Measurements from ENCODE around the gene BICD1.
"Not testable (repeated sequence)": the region's sequence is repeated elsewhere in the genome, so short reads cannot be mapped to it uniquely, and the experiment has no call there.

Gene BICD1

GRCh38 chr12:32196250-32197198, 89.9 kb downstream of the BICD1 start:
- DNase-seq = no peak

- DNase-seq = no peak
Measured at GRCh38 chr12:32197421-32197820, 90.8 kb downstream of the BICD1 start.

DNA sequence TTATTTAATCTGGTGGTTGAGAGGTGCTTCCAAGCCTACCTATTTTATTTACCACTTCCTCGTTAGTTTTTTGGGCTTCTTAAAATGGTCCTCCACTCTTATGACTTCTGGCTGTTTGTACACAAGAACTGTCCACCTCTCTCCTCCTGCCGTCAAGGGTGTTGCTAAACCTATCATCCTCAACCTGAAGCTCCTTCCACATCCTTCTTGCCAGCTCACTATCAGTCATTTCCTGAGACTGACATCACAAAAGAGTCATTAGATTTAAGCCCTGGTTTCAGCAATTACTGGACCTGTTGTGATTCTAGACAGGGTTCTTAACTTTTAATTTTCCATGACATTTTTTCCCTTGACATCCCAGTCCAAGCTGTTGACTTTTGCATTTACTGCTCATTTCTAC, 91.9 kb downstream of the BICD1 start:
- no peak for DNase-seq

DNA sequence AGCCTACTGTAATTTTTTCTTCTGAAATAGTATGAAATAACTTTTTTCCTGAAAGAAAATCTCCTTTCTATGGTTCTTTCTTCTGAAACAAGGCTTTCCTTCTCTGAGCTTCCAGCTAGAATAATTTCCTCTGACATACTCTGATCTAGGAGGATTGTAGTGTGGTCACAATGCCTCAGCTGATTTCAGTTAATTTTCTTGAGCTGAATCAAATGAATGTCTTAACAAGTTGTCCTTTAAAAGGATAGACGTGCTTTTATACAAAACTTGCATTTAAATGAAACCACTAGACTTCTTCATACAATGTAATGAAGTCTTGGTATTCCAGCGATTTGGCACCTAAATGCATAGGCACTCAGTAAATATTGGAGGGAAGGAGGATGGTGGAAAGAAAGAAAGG, 94.4 kb downstream of the BICD1 start:
- no peak for DNase-seq

DNA sequence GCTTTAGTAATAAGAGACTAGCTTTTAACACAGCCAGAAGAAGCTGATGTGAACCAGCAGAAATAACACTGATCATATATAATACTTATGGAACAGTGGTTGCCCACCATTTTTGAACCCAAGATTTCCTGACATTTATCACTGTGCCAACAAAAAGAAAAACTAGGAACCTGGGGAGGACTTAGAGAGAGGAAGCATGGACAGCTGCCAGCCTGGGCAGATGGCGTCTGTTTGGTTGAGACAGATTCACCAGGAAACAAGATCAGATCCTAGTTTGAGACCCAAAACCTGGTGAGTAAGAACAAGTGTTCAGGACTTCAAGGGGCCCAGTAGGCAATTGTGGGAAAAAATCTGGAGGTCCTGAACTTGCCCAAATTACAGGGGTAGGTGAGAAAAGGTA, 95.3 kb downstream of the BICD1 start:
- DNase-seq = no peak

DNA sequence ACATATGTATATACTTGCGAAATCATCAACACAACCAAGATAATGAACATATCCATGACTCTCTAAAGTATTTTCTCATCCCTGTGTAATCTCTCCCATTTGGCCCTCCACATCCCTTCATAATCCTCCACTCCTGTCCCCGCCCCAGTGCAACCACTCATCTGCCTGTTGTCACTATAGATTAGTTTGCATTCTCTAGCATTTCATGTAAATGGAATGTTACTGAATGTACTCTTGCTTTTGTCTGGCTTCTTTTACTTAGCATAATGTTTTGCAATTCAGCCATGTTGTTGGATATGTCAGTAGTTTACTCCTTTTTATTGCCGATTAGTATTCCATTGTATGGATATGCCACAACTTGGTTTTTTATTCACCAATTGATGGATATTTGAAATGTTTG, 99.1 kb downstream of the BICD1 start:
- no peak for DNase-seq

DNA sequence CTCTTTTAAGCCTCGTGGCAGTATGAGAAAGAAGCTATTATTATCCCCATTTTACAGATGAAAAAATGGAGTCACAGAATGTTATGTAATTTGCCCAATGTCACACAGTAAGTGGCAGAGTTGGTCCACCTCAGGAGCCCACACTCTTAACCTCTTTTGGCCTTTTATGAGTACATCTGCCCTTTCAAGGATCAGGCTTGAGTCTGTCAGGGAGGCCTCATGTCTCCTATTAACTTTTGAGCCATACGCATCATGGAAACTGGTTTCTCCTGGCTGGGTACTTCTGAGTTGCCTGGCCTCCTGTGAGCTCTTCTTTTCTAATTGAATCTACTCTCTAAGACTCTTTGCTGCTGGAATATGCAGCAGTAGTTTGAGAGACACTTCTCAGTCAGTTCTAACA, 101.7 kb downstream of the BICD1 start:
- DNase-seq = no peak

DNA sequence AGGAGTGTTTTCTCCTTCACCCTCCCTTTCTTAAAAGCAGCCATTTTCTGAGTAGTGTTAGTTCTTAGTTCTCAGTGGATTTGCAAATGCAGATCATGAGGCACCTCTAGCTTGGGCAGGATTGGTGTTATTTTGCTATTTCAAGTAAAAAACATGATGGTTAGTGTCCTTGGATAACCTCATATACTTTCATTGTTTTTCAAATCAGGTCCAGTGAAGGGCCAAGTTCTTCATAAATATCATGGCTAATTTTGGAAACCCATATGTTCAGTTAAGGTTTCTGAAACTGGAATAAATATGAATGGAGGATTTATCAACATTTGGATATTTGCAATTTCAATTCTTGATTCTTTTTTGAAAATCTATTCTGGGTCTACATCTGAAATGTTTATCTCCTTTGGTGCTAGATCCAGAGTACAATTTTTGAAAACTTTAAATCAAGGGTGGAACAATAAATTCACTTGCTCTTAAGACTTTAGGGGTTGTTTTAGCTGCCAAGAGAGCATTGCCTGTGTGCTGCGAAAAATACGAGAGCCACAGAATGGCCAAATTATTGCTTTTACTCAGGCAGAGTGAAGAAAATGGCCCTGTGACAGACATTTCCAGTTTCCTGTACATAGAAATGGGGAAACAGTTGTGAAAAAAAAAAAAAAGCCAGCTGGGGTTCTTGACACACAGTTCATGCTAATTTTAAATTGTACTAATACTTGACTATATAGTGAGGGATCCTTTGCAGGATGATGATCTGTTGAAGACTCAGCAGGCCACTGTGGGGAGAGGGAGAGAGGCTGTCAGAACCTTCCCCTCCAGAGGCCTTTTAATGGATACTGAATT, 104.6 kb downstream of the BICD1 start:
- no peak for DNase-seq

DNA sequence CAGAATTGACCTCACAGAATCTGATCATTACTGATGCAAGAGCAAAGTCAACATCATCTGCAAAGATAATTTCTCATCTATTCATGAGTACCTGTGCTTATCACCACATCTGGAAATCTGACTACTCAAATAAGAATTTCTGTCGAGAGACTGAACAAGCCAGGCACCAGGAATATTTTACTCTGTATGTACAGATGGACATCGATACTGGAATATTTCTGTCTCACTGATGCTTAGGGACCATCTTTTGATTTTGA, 105.2 kb downstream of the BICD1 start:
- no peak for DNase-seq

- DNase-seq = no peak
Measured at GRCh38 chr12:32214723-32215122, 108.1 kb downstream of the BICD1 start.

DNA sequence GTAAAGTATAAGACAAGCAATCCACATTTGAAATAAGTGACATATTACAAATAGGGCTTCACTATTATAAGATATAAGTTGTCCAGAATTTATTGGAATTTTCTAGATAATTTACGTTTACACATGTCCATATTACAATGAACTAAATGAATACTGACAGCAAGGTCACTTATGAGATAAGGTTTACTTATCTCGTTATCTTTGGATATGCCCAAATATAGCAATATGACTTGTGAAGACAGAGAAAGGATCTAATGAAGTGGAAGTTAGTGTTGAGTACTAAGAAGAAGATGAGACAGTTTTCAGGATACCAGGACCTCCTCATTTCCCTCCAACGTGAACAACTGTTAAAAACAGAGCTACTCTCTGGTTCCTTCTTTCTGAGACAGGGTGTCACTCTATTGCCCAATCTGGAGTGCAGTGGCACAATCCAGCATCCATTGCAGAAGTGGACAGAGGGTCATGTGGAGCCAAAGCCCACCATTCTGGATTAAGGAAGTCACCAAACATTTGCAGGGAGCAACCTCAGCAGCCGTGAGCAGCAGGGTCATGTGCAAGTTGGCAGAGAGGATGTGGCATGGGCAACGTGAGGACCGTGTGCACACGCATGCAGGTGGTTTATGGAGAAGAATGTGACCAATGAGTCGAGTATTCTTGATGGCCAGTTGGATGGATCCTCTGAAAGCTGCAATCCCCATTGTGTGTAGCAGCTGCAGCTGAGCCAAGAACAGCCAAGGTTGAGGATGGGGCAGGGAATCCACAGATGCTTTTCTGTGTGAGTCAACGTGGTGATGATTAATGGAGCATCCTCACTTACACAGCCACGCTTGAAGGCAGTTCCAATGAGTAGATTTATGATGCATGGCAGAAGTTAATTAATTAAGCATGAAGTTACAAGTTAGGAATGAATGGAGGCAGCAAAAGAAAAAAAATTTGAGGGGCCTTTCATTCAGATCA, 111.0 kb downstream of the BICD1 start:
- no peak for DNase-seq

DNA sequence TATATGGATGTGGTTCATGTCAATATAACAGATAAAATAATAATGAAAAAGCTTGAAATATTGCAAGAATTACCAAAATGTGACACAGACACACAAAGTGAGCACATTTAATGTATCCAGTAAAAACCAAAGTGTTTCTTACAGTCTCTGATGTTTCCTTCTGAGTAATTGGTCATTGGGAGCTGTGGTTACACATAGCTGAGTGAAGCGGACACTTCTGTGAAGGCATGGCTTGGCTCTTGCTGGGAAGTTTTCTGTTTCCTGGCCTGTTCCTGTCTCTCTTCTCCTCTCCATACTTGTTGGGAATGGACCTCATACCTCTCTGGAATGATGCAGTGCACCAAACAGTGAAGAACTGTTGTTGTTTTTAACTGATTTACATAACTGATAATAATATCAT, 117.3 kb downstream of the BICD1 start:
- no peak for DNase-seq

GRCh38 chr12:32226768-32227167, 120.1 kb downstream of the BICD1 start:
- no peak for DNase-seq

DNA sequence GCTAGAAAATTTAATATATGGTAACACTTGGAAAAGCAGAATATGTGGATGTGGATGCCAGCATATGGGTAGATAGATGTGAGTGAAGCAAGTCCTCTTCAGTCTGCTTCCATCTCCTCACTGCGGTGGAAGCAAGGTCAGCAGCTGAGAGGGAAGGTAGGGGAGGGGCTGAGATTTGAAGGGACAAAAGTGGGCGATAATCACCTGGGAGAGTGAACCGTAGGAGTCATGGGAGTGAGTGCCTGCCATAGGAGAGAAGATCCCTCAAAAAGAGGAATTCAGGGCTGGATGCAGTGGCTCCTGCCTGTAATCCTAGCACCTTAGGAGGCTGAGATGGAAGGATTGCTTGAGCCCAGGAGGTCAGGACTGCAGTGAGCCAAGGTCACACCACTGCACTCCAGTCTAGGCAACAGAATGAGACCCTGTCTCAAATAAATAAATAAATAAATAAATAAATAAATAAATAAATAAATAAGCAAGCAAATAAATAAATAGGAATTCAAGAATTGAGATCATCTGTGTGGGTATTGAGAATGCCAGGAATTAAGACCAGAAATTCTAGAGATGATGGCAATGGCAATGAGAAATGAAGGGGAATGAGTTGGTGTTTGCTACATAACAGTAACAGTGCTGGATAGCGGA, 123.4 kb downstream of the BICD1 start:
- no peak for DNase-seq

DNA sequence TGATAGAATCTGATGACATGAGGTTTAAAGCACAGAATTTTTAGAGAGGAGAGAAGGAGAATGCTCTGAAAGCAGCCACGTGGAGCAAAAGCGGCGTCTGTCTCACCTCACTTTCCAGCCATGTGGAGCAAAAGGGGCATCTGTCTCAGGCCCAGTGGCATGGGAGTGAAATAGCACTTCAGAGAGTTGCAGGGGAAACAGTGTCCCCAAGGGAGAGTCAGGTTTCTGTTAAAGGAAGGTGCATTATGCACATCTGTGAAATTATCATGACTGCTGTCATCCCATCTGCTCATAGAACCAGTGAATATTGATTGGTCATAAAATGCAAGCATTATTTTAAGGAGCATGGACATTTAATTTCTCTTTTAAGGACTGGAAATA, 124.0 kb downstream of the BICD1 start:
- peak; percentile 24 for DNase-seq

- not testable (repeated sequence) for DNase-seq
Measured at GRCh38 chr12:32231361-32231760, 124.7 kb downstream of the BICD1 start.

DNA sequence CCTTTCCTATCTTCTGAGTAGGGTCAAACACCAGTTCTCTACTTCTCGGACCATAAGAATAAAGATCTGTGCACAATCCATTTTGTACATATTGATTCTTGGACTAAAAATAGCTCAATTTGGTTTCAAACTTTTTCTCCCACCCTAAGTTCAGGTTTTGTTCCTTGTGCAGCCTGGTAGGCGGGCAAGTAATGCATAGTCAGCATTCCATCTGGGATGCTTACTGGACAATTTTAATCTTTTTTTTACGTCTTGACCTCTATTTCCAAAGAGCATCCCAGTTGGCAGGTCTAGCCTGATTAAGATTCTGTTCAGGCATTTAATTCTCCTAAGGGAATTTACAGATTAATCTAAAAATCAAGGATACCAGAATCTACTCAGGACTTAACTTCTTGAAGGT, 126.9 kb downstream of the BICD1 start:
- no peak for DNase-seq

- no peak for DNase-seq
Measured at GRCh38 chr12:32235251-32235650, 128.6 kb downstream of the BICD1 start.

- no peak for DNase-seq
Measured at GRCh38 chr12:32240162-32240561, 133.5 kb downstream of the BICD1 start.

DNA sequence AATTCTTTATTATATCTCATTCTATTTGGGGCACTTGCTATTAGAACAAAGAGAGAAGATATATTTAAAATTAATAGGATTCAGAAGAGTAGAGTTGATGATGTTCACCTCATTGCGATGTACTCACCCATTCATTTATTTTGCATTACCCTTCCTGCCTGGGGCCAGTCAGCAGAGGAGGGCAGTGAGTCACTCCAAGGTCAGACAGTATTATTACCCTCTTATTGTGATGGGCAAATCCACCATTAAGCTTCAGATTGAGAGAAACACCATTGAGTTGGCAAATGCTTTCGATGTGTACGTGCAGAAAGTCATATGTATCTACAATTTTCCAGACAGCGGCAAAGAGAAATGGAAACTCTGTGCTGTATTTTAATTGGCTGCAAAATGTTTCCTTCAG, 134.2 kb downstream of the BICD1 start:
- no peak for DNase-seq

- no peak for DNase-seq
Measured at GRCh38 chr12:32242641-32243040, 136.0 kb downstream of the BICD1 start.

DNA sequence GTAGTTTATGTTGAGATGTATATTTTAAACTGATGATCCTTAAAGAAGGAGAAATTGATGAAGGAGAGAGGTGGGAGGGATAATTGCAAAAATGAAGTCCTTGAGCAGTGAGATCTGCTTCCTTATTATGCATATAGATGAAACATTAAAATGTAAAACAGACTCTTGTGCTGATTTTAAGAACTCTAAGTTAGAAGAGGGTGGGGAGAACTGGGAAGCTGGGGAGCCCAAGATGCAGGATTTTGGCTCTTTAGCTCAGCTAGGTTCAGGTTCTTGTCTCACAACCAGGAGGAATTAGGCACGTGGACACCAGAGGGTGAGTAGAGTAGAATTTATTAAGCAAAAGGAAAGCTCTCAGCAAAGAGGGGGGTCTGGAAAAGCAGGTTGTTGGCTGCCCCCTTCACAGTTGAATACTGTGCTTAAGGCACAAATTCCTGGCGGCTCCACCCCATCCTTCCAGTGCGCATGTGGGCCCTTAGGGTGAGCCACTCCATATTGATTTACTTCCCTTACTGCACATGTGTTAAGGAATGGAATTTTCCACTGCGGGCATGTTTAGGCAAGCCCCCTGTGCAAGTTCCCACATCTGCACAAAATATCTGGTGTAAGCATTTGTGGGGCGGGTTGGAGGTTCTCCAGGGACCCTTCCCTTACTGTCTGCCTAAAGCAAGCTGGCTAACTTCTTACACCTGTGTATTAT, 141.9 kb downstream of the BICD1 start:
- DNase-seq = no peak

All from NCI-H1436 treated with DMSO at 0.1 percent for 48 hours (cell line).